ENCODE data around the gene DAB1. TPM values are rescaled to one million over a fixed set of nuclear protein-coding genes. Genes with fewer than 3 reads are reported as not detected.

Gene DAB1
- total RNA-seq, 6 experiments from 2014 or later: 0.13 to 1.2 (median 0.23) TPM

- peaks cover 6% of the 10 kb centered on the region for H3K27me3 Mint-ChIP-seq (ENCODE audit: insufficient read depth)
- no peak overlapping the region for H3K4me3 Mint-ChIP-seq
- H3K4me1 Mint-ChIP-seq (ENCODE audit: low read depth): no peaks in the 10 kb centered on the region
- H3K36me3 Mint-ChIP-seq (ENCODE audit: low read depth): no peaks in the 10 kb centered on the region
- no peak for DNase-seq
- H3K9me3 Mint-ChIP-seq: peaks cover 12% of the 10 kb centered on the region
- H3K27ac Mint-ChIP-seq: no peak overlapping the region
- no peak for TF ChIP-seq CTCF (IDR thresholded peaks at IDR 0.05)
These were observed 397.1 kb downstream of the DAB1 start for GRCh38 chr1:57026624-57027354.

- Mint-ChIP-seq H3K4me3 (no peak overlapping the region), H3K9me3 (peaks cover 12% of the 10 kb centered on the region), H3K27ac (no peak overlapping the region), H3K27me3 (ENCODE audit: insufficient read depth) (peaks cover 6% of the 10 kb centered on the region), H3K4me1 (ENCODE audit: low read depth) (no peaks in the 10 kb centered on the region), H3K36me3 (ENCODE audit: low read depth) (no peaks in the 10 kb centered on the region)
- no peak for TF ChIP-seq CTCF (IDR thresholded peaks at IDR 0.05)
- no peak for DNase-seq
These were observed 399.0 kb downstream of the DAB1 start for GRCh38 chr1:57024855-57025254.

- TF ChIP-seq CTCF (IDR thresholded peaks at IDR 0.05): no peak
- no peak overlapping the region for H3K4me3 Mint-ChIP-seq
- no peak for DNase-seq
- H3K27me3 Mint-ChIP-seq (ENCODE audit: insufficient read depth): peaks cover 7% of the 10 kb centered on the region
- H3K27ac Mint-ChIP-seq: no peak overlapping the region
- H3K4me1 Mint-ChIP-seq (ENCODE audit: low read depth): no peaks in the 10 kb centered on the region
- H3K9me3 Mint-ChIP-seq: peaks cover 12% of the 10 kb centered on the region
- H3K36me3 Mint-ChIP-seq (ENCODE audit: low read depth): no peaks in the 10 kb centered on the region
These were observed 399.4 kb downstream of the DAB1 start for GRCh38 chr1:57024428-57024827.

- Mint-ChIP-seq H3K9me3 (no peaks in the 10 kb centered on the region), H3K27me3 (ENCODE audit: insufficient read depth) (peaks cover 6% of the 10 kb centered on the region), H3K27ac (no peak overlapping the region), H3K4me3 (no peak overlapping the region), H3K4me1 (ENCODE audit: low read depth) (no peaks in the 10 kb centered on the region), H3K36me3 (ENCODE audit: low read depth) (no peaks in the 10 kb centered on the region)
- no peak for TF ChIP-seq CTCF (IDR thresholded peaks at IDR 0.05)
- no peak for DNase-seq
These were observed 403.6 kb downstream of the DAB1 start for GRCh38 chr1:57020216-57020615.

GRCh38 chr1:57019236-57019839 is 404.5 kb downstream of the DAB1 start:
- H3K4me1 Mint-ChIP-seq (ENCODE audit: low read depth): no peaks in the 10 kb centered on the region
- no peaks in the 10 kb centered on the region for H3K9me3 Mint-ChIP-seq
- no peak for DNase-seq
- no peak for TF ChIP-seq CTCF (IDR thresholded peaks at IDR 0.05)
- no peak overlapping the region for H3K27ac Mint-ChIP-seq
- no peaks in the 10 kb centered on the region for H3K36me3 Mint-ChIP-seq (ENCODE audit: low read depth)
- peaks cover 5% of the 10 kb centered on the region for H3K27me3 Mint-ChIP-seq (ENCODE audit: insufficient read depth)
- no peak overlapping the region for H3K4me3 Mint-ChIP-seq

Measured in HFFc6 (cell line).